Measurements from ENCODE around the gene ATP5MG.

GRCh38 chr11:118442301-118442700, 40.9 kb downstream of the ATP5MG start:
- TF ChIP-seq CTCF (IDR thresholded peaks at IDR 0.05 in 8 of 11, conservative IDR thresholded peaks at IDR 0.05 in 3 of 11) (no peak), POLR2A (IDR thresholded peaks at IDR 0.05) (no peak), POLR2AphosphoS5 (IDR thresholded peaks at IDR 0.05) (no peak)
